ENCODE results near the gene NXPE4.
"Not testable (repeated sequence)": the region's sequence is repeated elsewhere in the genome, so short reads cannot be mapped to it uniquely, and the experiment has no call there.

Gene NXPE4

GRCh38 chr11:114595571-114595970 is at the start of gene NXPE4:
NXPE4 (minus strand) TSS chr11:114595786; CDS start chr11:114594759, 1,027 bp downstream.
- DNase-seq (ENCODE audit: low read depth, low spot score): no peak

GRCh38 chr11:114639440-114639839 is 43.9 kb upstream of the NXPE4 start:
- not testable (repeated sequence) for DNase-seq (ENCODE audit: low read depth, low spot score)

- DNase-seq (ENCODE audit: low read depth, low spot score): not testable (repeated sequence)
These were observed 35.9 kb upstream of the NXPE4 start for GRCh38 chr11:114631445-114631965.

GRCh38 chr11:114625294-114625693 is 29.7 kb upstream of the NXPE4 start:
- DNase-seq (ENCODE audit: low read depth, low spot score): no peak

- DNase-seq (ENCODE audit: low read depth, low spot score): no peak
These were observed 29.0 kb upstream of the NXPE4 start for GRCh38 chr11:114624455-114625207.

- DNase-seq (ENCODE audit: low read depth, low spot score): no peak
These were observed 28.1 kb upstream of the NXPE4 start for GRCh38 chr11:114623720-114624119.

GRCh38 chr11:114622858-114623257 is 27.3 kb upstream of the NXPE4 start:
- DNase-seq (ENCODE audit: low read depth, low spot score): no peak

GRCh38 chr11:114621950-114622809 is 26.6 kb upstream of the NXPE4 start:
- DNase-seq (ENCODE audit: low read depth, low spot score): no peak

GRCh38 chr11:114621072-114621471 is 25.5 kb upstream of the NXPE4 start:
- no peak for DNase-seq (ENCODE audit: low read depth, low spot score)

GRCh38 chr11:114619659-114620173 is 24.1 kb upstream of the NXPE4 start:
- DNase-seq (ENCODE audit: low read depth, low spot score): no peak

- no peak for DNase-seq (ENCODE audit: low read depth, low spot score)
These were observed 22.6 kb upstream of the NXPE4 start for GRCh38 chr11:114618139-114618538.

- DNase-seq (ENCODE audit: low read depth, low spot score): no peak
These were observed 21.9 kb upstream of the NXPE4 start for GRCh38 chr11:114617157-114618124.

GRCh38 chr11:114616516-114616915 is 20.9 kb upstream of the NXPE4 start:
- no peak for DNase-seq (ENCODE audit: low read depth, low spot score)

GRCh38 chr11:114615448-114616361 is 20.1 kb upstream of the NXPE4 start:
- no peak for DNase-seq (ENCODE audit: low read depth, low spot score)

GRCh38 chr11:114614127-114614720 is 18.6 kb upstream of the NXPE4 start:
- DNase-seq (ENCODE audit: low read depth, low spot score): no peak

- not testable (repeated sequence) for DNase-seq (ENCODE audit: low read depth, low spot score)
These were observed 17.5 kb upstream of the NXPE4 start for GRCh38 chr11:114613094-114613493.

GRCh38 chr11:114612686-114613085 is 17.1 kb upstream of the NXPE4 start:
- DNase-seq (ENCODE audit: low read depth, low spot score): no peak

GRCh38 chr11:114612199-114612598 is 16.6 kb upstream of the NXPE4 start:
- DNase-seq (ENCODE audit: low read depth, low spot score): not testable (repeated sequence)
